Esophagus (tissue), 2 donors: ENCODE data around the gene MYB. TPM values are rescaled to one million over a fixed set of nuclear protein-coding genes. Genes with fewer than 3 reads are reported as not detected.

ENCODE experiments used
- H3K27ac ChIP-seq, 2 donors: one replicate each; pipeline ENCODE4 v1.5.1; 2013; ENCODE audit warnings: low read depth in 2 of 2, mild to moderate bottlenecking in 2 of 2, inconsistent platforms in 1 of 2, low read length in 1 of 2, moderate library complexity in 1 of 2
- H3K27me3 ChIP-seq, 2 donors: one replicate each; pipeline ENCODE4 v1.6.1; 2013; ENCODE audit warnings: low read length in 2 of 2, control low read depth in 1 of 2, mild to moderate bottlenecking in 1 of 2; ENCODE audit not compliant: insufficient read depth in 2 of 2, control insufficient read depth in 1 of 2
- H3K36me3 ChIP-seq, 2 donors: one replicate each; pipeline ENCODE4 v1.6.1; 2013; ENCODE audit warnings: low read length in 1 of 2; ENCODE audit not compliant: control insufficient read depth in 2 of 2, insufficient read depth in 2 of 2
- H3K4me1 ChIP-seq, 2 donors: one replicate each; pipeline ENCODE4 v1.6.1; 2013; ENCODE audit warnings: low read length in 1 of 2; ENCODE audit not compliant: control insufficient read depth in 2 of 2, insufficient read depth in 2 of 2
- H3K4me3 ChIP-seq, 2 donors: one replicate each; pipeline ENCODE4 v1.5.1; 2013; ENCODE audit warnings: low read length in 2 of 2, mild to moderate bottlenecking in 2 of 2, low read depth in 1 of 2, moderate library complexity in 1 of 2
- H3K9me3 ChIP-seq, 2 donors: one replicate each; pipeline ENCODE4 v1.6.1; 2013; ENCODE audit warnings: mild to moderate bottlenecking in 2 of 2, low read depth in 1 of 2, low read length in 1 of 2, moderate library complexity in 1 of 2; ENCODE audit not compliant: control insufficient read depth in 2 of 2, insufficient read depth in 1 of 2
- WGBS, 2 donors: extraction: QIAGEN DNeasy Blood & Tissue Kit; methylation state at CpG; one replicate each; pipeline ENCODE4 v1.1.7; 2013; 5-methylcytosine and 5-hydroxymethylcytosine counted together
- polyA plus RNA-seq, 2 donors: library from polyadenylated mRNA; stranded (reverse); fragments of 200-250 nt; gene quantifications; one replicate each; pipeline ENCODE4 v1.2.3, GENCODE V29; 2013
- donor health status: healthy with polysubstance abuse.
- donor health status: Bipolar disorder and iron deficiency.

MYB gene
- polyA plus RNA-seq, 2 donors, result 1.5 to 2.5 TPM

DNA sequence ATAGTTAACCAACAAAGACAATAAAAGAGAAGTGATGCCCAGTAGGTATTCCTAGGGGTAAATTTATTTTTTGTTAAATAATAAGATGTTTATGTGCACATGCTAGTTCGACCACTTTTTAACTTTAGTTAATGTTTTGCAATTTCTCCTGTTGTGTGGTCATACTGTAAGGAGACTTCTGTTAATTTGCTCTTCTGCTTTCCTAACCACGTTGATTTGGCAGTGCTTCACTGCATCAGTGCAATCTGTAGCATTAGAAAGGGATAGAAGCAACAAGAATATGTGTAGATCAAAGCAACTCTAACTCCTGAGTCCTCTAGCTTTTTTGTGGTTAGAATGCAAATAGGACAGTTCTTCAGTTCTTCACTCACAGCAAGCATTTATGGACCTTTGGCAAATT is 13.9 kb downstream of the MYB start:
- peaks cover 0 to 4% of the 10 kb centered on the region in 2 donors for H3K36me3 ChIP-seq
- peaks cover 0 to under 1% of the 10 kb centered on the region in 2 donors for H3K27me3 ChIP-seq
- H3K27ac ChIP-seq, result no peak overlapping the region
- no peaks in the 10 kb centered on the region for H3K4me1 ChIP-seq
- WGBS, 2 donors, result 78 to 86% methylated on average over 2 of the region's 2 CpGs
- H3K9me3 ChIP-seq, result no peaks in the 10 kb centered on the region
- no peak overlapping the region for H3K4me3 ChIP-seq

DNA sequence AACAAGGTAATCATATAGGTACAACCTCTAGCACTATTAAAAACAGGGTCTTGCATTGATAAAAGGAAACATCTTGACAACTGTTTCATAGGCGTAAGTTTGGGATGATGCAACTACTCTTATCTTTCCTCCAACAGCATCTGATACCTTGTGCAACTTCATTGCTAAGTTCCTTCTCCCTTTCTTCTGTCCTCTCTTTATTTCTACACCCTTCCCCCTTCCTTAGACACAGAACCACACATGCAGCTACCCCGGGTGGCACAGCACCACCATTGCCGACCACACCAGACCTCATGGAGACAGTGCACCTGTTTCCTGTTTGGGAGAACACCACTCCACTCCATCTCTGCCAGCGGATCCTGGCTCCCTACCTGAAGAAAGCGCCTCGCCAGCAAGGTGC is 14.4 kb downstream of the MYB start:
- 84 to 88% methylated on average over 6 of the region's 6 CpGs for WGBS, 2 donors
- Histone ChIP-seq H3K4me1 (no peaks in the 10 kb centered on the region), H3K9me3 (no peaks in the 10 kb centered on the region), H3K27ac (no peak overlapping the region), H3K4me3 (no peak overlapping the region), H3K27me3 (no peaks in the 10 kb centered on the region), H3K36me3 (peaks cover 2 to 4% of the 10 kb centered on the region in 2 donors)

DNA sequence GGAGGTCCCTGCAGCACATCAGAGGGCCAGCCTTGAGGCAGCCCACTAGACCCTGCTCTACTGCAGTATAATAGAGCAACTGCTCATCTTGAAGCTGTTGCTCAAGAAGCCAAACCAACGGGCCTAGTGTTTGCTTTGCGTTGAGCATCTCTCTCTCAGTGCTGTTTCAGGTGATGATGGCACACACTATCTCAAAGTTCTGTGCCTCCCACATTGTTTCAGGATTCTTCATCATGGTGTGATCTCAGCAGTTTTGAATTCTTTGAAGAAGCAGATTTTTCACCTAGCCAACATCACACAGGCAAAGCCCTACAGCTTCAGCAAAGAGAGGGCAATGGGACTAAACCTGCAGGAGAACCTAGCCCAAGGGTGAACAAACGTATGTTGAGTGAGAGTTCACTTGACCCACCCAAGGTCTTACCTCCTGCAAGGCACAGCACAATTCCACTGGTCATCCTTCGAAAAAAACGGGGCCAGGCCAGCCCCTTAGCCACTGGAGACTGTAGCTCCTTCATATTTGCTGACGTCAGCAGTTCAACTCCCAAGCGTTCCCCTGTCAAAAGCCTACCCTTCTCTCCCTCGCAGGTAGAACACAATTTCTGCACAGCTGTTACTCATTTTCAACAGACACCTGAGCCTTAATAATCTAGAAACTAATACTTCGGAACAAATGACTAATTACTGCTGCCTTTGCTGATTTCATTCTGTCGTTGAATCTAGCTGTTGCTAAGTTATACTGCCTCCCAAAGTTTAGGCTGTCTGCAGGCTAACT is 15.8 kb downstream of the MYB start:
- Histone ChIP-seq H3K4me3 (no peak overlapping the region), H3K4me1 (no peaks in the 10 kb centered on the region), H3K27ac (no peak overlapping the region), H3K36me3 (peaks cover 2 to 4% of the 10 kb centered on the region in 2 donors), H3K27me3 (no peaks in the 10 kb centered on the region), H3K9me3 (no peaks in the 10 kb centered on the region)
- WGBS, 2 donors, result 74 to 79% methylated on average over 10 of the region's 10 CpGs

DNA sequence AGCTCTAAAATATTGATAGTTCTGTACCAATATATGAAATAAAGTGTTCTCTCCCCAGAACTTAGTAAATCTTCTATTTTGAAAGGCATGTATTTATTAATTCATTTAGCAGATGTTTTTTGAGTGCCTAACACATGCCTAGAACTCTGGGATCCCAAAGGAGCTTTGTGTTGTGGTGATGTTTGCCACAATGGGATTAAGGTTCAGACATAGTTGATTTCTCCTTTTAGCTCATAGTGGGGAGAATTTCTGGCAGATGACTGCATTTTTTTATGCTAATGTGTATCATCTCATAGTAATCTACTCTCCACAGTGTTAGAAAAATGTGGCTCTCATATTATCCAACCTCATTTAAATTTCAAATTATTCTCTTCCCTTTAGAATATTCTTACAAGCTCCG is 21.7 kb downstream of the MYB start:
- Histone ChIP-seq H3K4me1 (no peaks in the 10 kb centered on the region), H3K27ac (no peak overlapping the region), H3K9me3 (no peaks in the 10 kb centered on the region), H3K36me3 (peaks cover 0 to 2% of the 10 kb centered on the region in 2 donors), H3K4me3 (no peak overlapping the region), H3K27me3 (no peaks in the 10 kb centered on the region)
- 72 to 89% methylated on average over 1 of the region's 1 CpG for WGBS, 2 donors

DNA sequence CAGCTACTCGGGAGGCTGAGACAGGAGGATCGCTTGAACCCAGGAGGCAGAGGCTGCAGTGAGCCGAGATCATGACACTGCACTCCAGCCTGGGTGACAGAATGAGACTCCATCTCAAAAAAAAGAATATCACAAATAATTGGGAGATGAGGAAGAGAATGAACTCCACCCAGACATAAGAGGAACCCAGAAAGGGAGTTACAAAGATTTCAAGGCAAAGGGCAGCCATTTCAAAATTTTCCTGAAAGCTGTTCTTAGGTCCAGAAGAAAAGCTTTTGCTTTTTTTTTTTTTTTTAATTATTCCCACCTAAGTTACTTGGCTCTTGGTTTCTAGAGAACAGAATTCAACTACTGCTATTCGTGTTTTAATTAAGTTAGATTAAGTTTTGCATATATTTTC is 23.8 kb downstream of the MYB start:
- Histone ChIP-seq H3K36me3 (peaks cover 0 to 2% of the 10 kb centered on the region in 2 donors), H3K27ac (no peak overlapping the region), H3K4me3 (no peak overlapping the region), H3K27me3 (no peaks in the 10 kb centered on the region), H3K4me1 (no peaks in the 10 kb centered on the region), H3K9me3 (no peaks in the 10 kb centered on the region)
- WGBS, 2 donors, result 96 to 97% methylated on average over 4 of the region's 4 CpGs

DNA sequence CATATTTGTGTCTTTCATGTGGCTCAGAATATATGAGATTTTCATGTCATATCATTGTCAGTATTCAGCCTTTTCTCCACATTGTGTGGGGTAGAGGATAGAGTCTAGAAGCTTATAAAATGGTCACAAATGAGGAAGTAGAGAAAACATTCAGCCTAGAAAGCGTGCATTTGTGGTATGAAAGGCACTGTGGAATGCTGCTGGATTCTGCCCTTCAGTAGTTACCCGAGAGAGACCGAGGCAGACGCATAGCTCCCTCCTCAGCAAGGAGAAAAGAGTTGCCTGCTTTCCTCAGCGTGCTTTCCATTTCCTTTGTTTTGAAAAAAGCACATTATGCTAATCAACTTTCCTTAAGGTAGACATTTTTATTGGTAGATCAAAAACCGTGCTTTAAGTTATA is 28.7 kb downstream of the MYB start:
- Histone ChIP-seq H3K27ac (no peak overlapping the region), H3K4me1 (no peaks in the 10 kb centered on the region), H3K4me3 (no peak overlapping the region), H3K36me3 (no peaks in the 10 kb centered on the region), H3K27me3 (no peaks in the 10 kb centered on the region), H3K9me3 (no peaks in the 10 kb centered on the region)
- WGBS, 2 donors, result 73 to 80% methylated on average over 6 of the region's 6 CpGs

DNA sequence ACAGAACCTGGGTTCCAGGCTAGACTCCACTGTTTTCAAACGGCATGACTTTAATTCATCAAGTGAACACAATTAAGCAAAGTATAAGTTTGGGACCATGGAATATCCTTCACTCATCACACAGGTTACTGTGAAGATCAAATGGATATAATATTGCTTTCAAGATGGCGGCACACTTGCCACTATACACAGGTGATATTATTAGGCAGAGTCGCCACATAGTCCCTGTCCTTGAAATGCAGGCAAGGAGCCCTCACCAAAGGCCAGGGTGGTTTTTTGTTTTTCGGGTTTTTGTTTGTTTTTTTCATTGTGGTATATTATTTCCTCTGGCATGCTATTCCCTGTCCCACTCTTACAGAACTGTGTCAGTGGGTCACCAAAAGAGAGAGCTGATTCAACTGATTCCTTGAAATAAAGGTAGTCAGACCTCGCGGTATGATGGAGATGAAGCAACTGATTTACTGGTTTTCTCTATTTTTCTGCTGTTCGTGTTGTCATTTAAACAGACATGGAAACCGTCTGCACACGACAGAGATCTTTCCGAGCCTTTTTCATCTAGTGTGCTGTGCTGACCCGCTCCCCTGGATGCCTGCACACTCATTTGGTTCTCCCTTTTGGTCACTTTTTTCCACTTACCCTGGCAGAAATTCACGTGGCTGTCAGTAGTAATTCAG is 29.7 kb downstream of the MYB start:
- Histone ChIP-seq H3K4me3 (no peak overlapping the region), H3K27ac (no peak overlapping the region), H3K27me3 (no peaks in the 10 kb centered on the region), H3K36me3 (no peaks in the 10 kb centered on the region), H3K9me3 (no peaks in the 10 kb centered on the region), H3K4me1 (no peaks in the 10 kb centered on the region)
- 83 to 85% methylated on average over 12 of the region's 12 CpGs for WGBS, 2 donors

DNA sequence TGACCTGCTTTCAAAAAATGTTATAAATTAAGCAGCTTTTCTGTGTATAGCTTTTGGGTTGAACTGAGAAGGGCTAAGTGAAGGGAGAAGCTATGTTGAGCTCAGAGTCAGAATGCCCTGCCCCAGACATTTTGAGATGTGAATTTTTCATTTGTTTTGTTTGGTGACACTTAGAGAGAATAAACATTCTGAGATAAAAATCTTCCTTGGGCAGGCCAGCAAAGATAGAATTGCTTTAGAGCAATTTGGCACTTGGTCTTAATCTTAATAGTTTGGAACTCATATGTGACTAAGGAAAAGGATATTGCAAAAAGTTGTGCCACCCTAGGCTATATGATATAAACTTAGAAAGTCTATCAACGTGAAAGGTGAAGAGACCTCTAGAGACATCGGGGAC is 30.2 kb downstream of the MYB start:
- no peak overlapping the region for H3K27ac ChIP-seq
- WGBS, 2 donors, result 83 to 87% methylated on average over 2 of the region's 2 CpGs
- no peaks in the 10 kb centered on the region for H3K27me3 ChIP-seq
- no peak overlapping the region for H3K4me3 ChIP-seq
- no peaks in the 10 kb centered on the region for H3K9me3 ChIP-seq
- H3K36me3 ChIP-seq, result no peaks in the 10 kb centered on the region
- no peaks in the 10 kb centered on the region for H3K4me1 ChIP-seq

DNA sequence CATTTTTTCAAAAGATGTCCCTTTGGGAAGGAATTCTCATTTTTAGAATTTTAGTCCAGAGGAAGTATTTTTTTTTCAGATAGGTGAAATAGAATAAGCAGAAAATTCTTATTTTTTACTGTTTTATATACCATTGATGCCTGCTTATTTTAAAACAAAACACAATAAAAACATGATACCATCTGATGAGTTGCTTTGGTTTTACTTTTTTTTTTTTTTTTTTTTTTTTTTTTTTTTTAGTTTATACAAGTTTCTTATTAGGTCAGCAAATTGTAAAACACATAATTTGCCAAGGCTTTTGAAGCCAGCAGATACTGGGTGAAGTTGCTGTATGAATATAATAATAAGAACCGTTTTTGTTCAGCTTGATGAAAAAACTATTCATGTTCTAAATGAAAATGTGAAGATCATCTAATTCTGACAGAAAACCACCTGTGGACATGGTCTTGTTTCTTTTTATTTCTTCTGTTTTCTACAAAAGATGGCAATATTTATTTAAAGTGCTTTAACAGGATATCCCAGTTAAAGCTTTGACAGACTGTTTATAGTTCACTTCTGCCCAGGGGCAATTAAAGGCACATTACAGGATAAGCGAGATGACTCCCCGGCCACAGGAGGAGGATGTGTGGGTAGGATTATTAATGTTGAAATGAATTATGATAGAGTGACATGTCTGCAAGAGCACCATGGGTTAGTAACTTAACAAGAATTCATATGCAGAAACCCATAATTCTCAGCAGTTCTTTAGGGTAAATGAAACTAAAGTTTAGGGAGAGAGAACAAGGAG is 31.1 kb downstream of the MYB start:
- H3K27me3 ChIP-seq, result no peaks in the 10 kb centered on the region
- no peak overlapping the region for H3K4me3 ChIP-seq
- H3K36me3 ChIP-seq, result no peaks in the 10 kb centered on the region
- no peak overlapping the region for H3K27ac ChIP-seq
- 16 to 29% methylated on average over 3 of the region's 3 CpGs for WGBS, 2 donors
- no peaks in the 10 kb centered on the region for H3K9me3 ChIP-seq
- H3K4me1 ChIP-seq, result no peaks in the 10 kb centered on the region
